ENCODE data around the gene RXFP3. TPM values are rescaled to one million over a fixed set of nuclear protein-coding genes. Genes with fewer than 3 reads are reported as not detected.
A peak's percentile ranks its signal among the peaks of the same experiment; 100 is the strongest.

The RXFP3 gene
- total and polyA plus RNA-seq, 2 of the 8 experiments (the other 6 are each of a cell fraction or from before 2014, with no cell fraction given): 0.15 TPM; not detected in 1

DNA sequence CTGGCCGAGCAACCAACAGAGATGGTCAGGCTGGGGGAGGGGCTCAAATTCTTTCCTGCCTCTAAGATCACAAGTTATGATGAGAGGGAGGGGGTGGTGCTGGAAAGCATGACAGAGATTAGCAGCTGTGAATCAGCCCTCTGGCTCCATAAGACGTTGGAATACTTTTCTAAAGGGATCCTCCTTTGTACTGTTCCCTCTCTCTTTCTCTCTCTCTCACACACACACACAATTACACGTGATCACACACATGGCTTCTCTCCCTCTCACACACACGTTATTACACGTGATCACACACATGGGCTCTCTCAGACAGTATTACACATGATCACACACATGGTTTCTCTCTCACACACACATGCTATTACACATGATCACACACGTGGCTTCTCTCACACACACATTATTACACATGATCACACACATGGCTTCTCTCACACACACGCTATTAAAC is 48.5 kb downstream of the RXFP3 start, which contains the start of gene SLC45A2:
Gene SLC45A2, minus strand, starts transcription at position 23 of the 454 bp plus-strand sequence. CDS start 110 bp downstream, outside the sequence.
- Histone ChIP-seq H2AK5ac (ENCODE audit: low read depth, low read length) (peak within 1 kb of the TSS; percentile 95), H2BK5ac (ENCODE audit: low read depth, low read length) (no peak within 1 kb of the TSS), H3K14ac (ENCODE audit: insufficient read length) (no peak within 1 kb of the TSS), H2BK12ac (ENCODE audit: low read depth, low read length) (peak within 1 kb of the TSS; percentile 75), H3K79me1 (ENCODE audit: low read depth, low read length) (no peaks in the 10 kb centered on the region), H3K79me2 (ENCODE audit: control insufficient read depth in 1 of 2, insufficient read depth in 2 of 2, low read length in 2 of 2) (no peaks in the 10 kb centered on the region), H4K20me1 (replicated peaks in 1 of 2; ENCODE audit: control insufficient read depth in 1 of 2, insufficient read depth in 2 of 2, low read length in 2 of 2) (no peaks in the 10 kb centered on the region), H3K9ac (replicated peaks in 1 of 4; ENCODE audit: extremely low read depth in 1 of 4, low read depth in 3 of 4, low read length in 3 of 4) (no peak within 1 kb of the TSS), H4K91ac (replicated peaks; ENCODE audit: insufficient read length, low read length) (no peak within 1 kb of the TSS), H3K4me1 (replicated peaks in 1 of 4; ENCODE audit: control insufficient read depth in 3 of 4, insufficient read depth in 4 of 4, low read length in 3 of 4) (no peaks in the 10 kb centered on the region; a peak in 2 of 7 replicates), H3K18ac (ENCODE audit: extremely low read depth, low read length) (no peak within 1 kb of the TSS), H3K4me3 (ENCODE audit: extremely low read depth in 1 of 4, insufficient read depth in 2 of 4, low read depth in 3 of 4, low read length in 4 of 4) (no peak within 1 kb of the TSS), H4K5ac (ENCODE audit: insufficient read length, low read depth, low read length) (no peak within 1 kb of the TSS), H3K36me3 (ENCODE audit: control insufficient read depth in 2 of 4, insufficient read depth in 4 of 4, low read length in 3 of 4) (peaks cover 0 to 8% (median 4%) of the 10 kb centered on the region in 4 experiments; a peak in 5 of 8 replicates), H3K27me3 (replicated peaks in 1 of 4; ENCODE audit: control insufficient read depth in 3 of 4, extremely low read depth in 1 of 4, insufficient read depth in 3 of 4, low read length in 3 of 4) (no peaks in the 10 kb centered on the region), H2BK120ac (replicated peaks; ENCODE audit: low read depth, low read length) (no peak within 1 kb of the TSS), H3K23me2 (ENCODE audit: low read depth, low read length) (peaks cover 5% of the 10 kb centered on the region), H4K8ac (ENCODE audit: extremely low read depth, insufficient read depth, low read length) (peak within 1 kb of the TSS; percentile 62), H3K27ac (ENCODE audit: low read depth, low read length) (no peak within 1 kb of the TSS), H2AFZ (ENCODE audit: low read length) (no peak within 1 kb of the TSS), H3K23ac (ENCODE audit: insufficient read length) (no peak within 1 kb of the TSS), H2BK15ac (ENCODE audit: low read length) (0 out of 2 replicates have a peak within 1 kb of the TSS, but pooled peaks have one; percentile 40), H3K4me2 (ENCODE audit: insufficient read depth in 1 of 2, low read depth in 2 of 2, low read length in 2 of 2) (no peak within 1 kb of the TSS), H3K9me3 (ENCODE audit: insufficient read depth in 2 of 2, low read depth in 1 of 2, low read length in 1 of 2) (peaks cover 0 to 10% of the 10 kb centered on the region in 2 experiments; a peak in 1 of 4 replicates), H3K56ac (replicated peaks; ENCODE audit: insufficient read length, low read depth, low read length) (no peak within 1 kb of the TSS), H2BK20ac (ENCODE audit: low read length) (no peak within 1 kb of the TSS; the same call in 1 of the 2 replicates), H3K4ac (replicated peaks; ENCODE audit: insufficient read length, low read depth, low read length) (no peak within 1 kb of the TSS)
- ChIA-PET CTCF (ENCODE audit: partially characterized antibody) (no interaction called here), POLR2A (ENCODE audit: partially characterized antibody) (no interaction called here)
- 94 to 100% methylated on average over 1 to 7 of the region's 7 CpGs for WGBS, 2 experiments (ENCODE audit: extremely low coverage in 1 of 2, insufficient coverage in 1 of 2, insufficient read length in 1 of 2, insufficient replicate concordance in 2 of 2, low coverage in 1 of 2, low lambda C conversion rate in 2 of 2, missing lambda C conversion rate in 1 of 2)
- no peak for FAIRE-seq
- no peak for DNase-seq (ENCODE audit: low read depth in 1 of 2, low spot score in 2 of 2)
- TF ChIP-seq PHF8 (conservative IDR thresholded peaks at IDR 0.05; ENCODE audit: low read depth, low read length) (no peak), CBX8 (IDR thresholded peaks at IDR 0.05; ENCODE audit: borderline replicate concordance, low read depth, low read length) (no peak), EGR1 (IDR thresholded peaks at IDR 0.05; ENCODE audit: borderline replicate concordance, low read depth, low read length) (no peak), SAP30 (IDR thresholded peaks at IDR 0.05; ENCODE audit: insufficient read depth, insufficient replicate concordance, low read length) (no peak), RAD21 (IDR thresholded peaks at IDR 0.05 in 1 of 2, conservative IDR thresholded peaks at IDR 0.05 in 1 of 2; ENCODE audit: low read depth in 2 of 2, low read length in 2 of 2) (no peak), KDM5A (IDR thresholded peaks at IDR 0.05; ENCODE audit: low read length) (no peak), ASH2L (IDR thresholded peaks at IDR 0.05; ENCODE audit: low read length) (no peak), CTBP2 (IDR thresholded peaks at IDR 0.05; ENCODE audit: borderline replicate concordance, insufficient read depth, insufficient read length, low read length) (no peak)
